Trophoblast cell (in vitro differentiated cells and primary cell): ENCODE measurements around the gene CFAP92.

Experiments
- DNase-seq, 2 donors: peaks; one replicate each; pipeline ENCODE4 v3.0.0-alpha.2; 2016
- H2AFZ ChIP-seq: 2 replicates; pipeline ENCODE4 v1.6.1; 2013; ENCODE audit warnings: low read length, moderate library complexity, mild to moderate bottlenecking; ENCODE audit not compliant: insufficient read depth, poor library complexity
- H2AK5ac ChIP-seq: 2 replicates; pipeline ENCODE4 v1.6.1; 2013; ENCODE audit warnings: mild to moderate bottlenecking, low read length
- H2BK120ac ChIP-seq: 2 replicates; pipeline ENCODE4 v1.6.1; 2013; ENCODE audit warnings: low read length, mild to moderate bottlenecking, moderate library complexity; ENCODE audit not compliant: insufficient read depth, poor library complexity
- H2BK12ac ChIP-seq: 2 replicates; pipeline ENCODE4 v1.6.1; 2013; ENCODE audit warnings: mild to moderate bottlenecking, low read length, moderate library complexity
- H2BK5ac ChIP-seq: 2 replicates; pipeline ENCODE4 v1.6.1; 2013; ENCODE audit warnings: low read length, low read depth, moderate library complexity, mild to moderate bottlenecking; ENCODE audit not compliant: poor library complexity
- H3K14ac ChIP-seq: 2 replicates; pipeline ENCODE4 v1.6.1; 2013; ENCODE audit warnings: mild to moderate bottlenecking, low read length
- H3K18ac ChIP-seq: 2 replicates; pipeline ENCODE4 v1.6.1; 2013; ENCODE audit warnings: mild to moderate bottlenecking, low read length
- H3K23ac ChIP-seq: 2 replicates; pipeline ENCODE4 v1.6.1; 2013; ENCODE audit warnings: low read length
- H3K27ac ChIP-seq: 2 replicates; pipeline ENCODE4 v1.5.1; 2013; ENCODE audit warnings: low read depth, mild to moderate bottlenecking, inconsistent platforms, low read length, moderate library complexity
- H3K27me3 ChIP-seq: 2 replicates; pipeline ENCODE4 v1.6.1; 2013; ENCODE audit warnings: inconsistent platforms, mild to moderate bottlenecking, low read length, moderate library complexity; ENCODE audit not compliant: insufficient read depth
- H3K36me3 ChIP-seq, 2 experiments: 1 replicate in 1 of 2; 2 replicates in 1 of 2; pipeline ENCODE4 v1.6.1; 2013; ENCODE audit warnings: low read length in 2 of 2, mild to moderate bottlenecking in 2 of 2, moderate library complexity in 1 of 2; ENCODE audit not compliant: insufficient read depth in 2 of 2, control insufficient read depth in 1 of 2
- H3K4ac ChIP-seq: 2 replicates; pipeline ENCODE4 v1.6.1; 2013; ENCODE audit warnings: low read depth, mild to moderate bottlenecking, low read length, moderate library complexity
- H3K4me1 ChIP-seq, 2 experiments: 1 replicate in 1 of 2; 2 replicates in 1 of 2; pipeline ENCODE4 v1.6.1; 2013; ENCODE audit warnings: low read length in 2 of 2, mild to moderate bottlenecking in 2 of 2, moderate library complexity in 1 of 2; ENCODE audit not compliant: insufficient read depth in 2 of 2, control insufficient read depth in 1 of 2
- H3K4me2 ChIP-seq: 2 replicates; pipeline ENCODE4 v1.6.1; 2013; ENCODE audit warnings: inconsistent platforms, mild to moderate bottlenecking, low read length, moderate library complexity
- H3K4me3 ChIP-seq: 2 replicates; pipeline ENCODE4 v1.5.1; 2013; ENCODE audit warnings: mild to moderate bottlenecking, low read depth, low read length, inconsistent platforms
- H3K79me1 ChIP-seq: one replicate; pipeline ENCODE4 v1.6.1; 2013; ENCODE audit warnings: low read length
- H3K79me2 ChIP-seq: 2 replicates; pipeline ENCODE4 v1.6.1; 2013; ENCODE audit warnings: low read length, mild to moderate bottlenecking; ENCODE audit not compliant: control insufficient read depth, insufficient read depth, poor library complexity
- H3K9ac ChIP-seq: 2 replicates; pipeline ENCODE4 v1.6.1; 2013; ENCODE audit warnings: mild to moderate bottlenecking, low read length
- H3K9me3 ChIP-seq: 2 replicates; pipeline ENCODE4 v1.6.1; 2013; ENCODE audit warnings: low read depth, mild to moderate bottlenecking, control low read depth, inconsistent platforms, low read length; ENCODE audit not compliant: insufficient read depth
- H4K12ac ChIP-seq: 2 replicates; pipeline ENCODE4 v1.6.1; 2013; ENCODE audit warnings: low read depth, mild to moderate bottlenecking, low read length, moderate library complexity
- H4K8ac ChIP-seq: 2 replicates; pipeline ENCODE4 v1.6.1; 2013; ENCODE audit warnings: low read depth, mild to moderate bottlenecking, low read length, moderate library complexity
- H4K91ac ChIP-seq: one replicate; pipeline ENCODE4 v1.6.1; 2013; ENCODE audit warnings: low read depth, mild to moderate bottlenecking, low read length, moderate library complexity
- WGBS: extraction: QIAGEN DNeasy Blood & Tissue Kit; methylation state at CpG from one replicate; pipeline ENCODE4 v1.1.7; 2013; ENCODE audit warnings: missing lambda C conversion rate; ENCODE audit not compliant: insufficient read length, insufficient coverage; ENCODE audit errors: extremely low coverage; 5-methylcytosine and 5-hydroxymethylcytosine counted together

CFAP92 gene

GRCh38 chr3:128994581-128995546, 988 bp upstream of the CFAP92 start:
- H2AFZ ChIP-seq: no peak overlapping the region

GRCh38 chr3:128994173-128994512, 267 bp upstream of the CFAP92 start:
- Histone ChIP-seq H3K14ac (no peak overlapping the region), H2BK120ac (no peak overlapping the region), H3K27ac (no peak overlapping the region), H2BK12ac (no peak overlapping the region), H3K18ac (no peak overlapping the region), H2AFZ (no peak overlapping the region), H3K79me2 (no peaks in the 10 kb centered on the region), H2AK5ac (no peak overlapping the region), H3K23ac (no peak overlapping the region), H3K4me2 (peak overlapping the region; percentile 60), H3K79me1 (no peaks in the 10 kb centered on the region), H4K91ac (no peak overlapping the region), H3K4me1 (peaks cover 7 to 8% of the 10 kb centered on the region in 2 experiments), H2BK5ac (no peak overlapping the region), H3K9me3 (peaks cover 1% of the 10 kb centered on the region), H4K8ac (no peak overlapping the region), H4K12ac (no peak overlapping the region), H3K4me3 (no peak overlapping the region), H3K36me3 (no peaks in the 10 kb centered on the region), H3K27me3 (peaks cover 2% of the 10 kb centered on the region), H3K4ac (no peak overlapping the region), H3K9ac (no peak overlapping the region)
- WGBS: no CpG with 5 or more reads among the region's 13 CpGs
- no peak for DNase-seq

More at GRCh38 chr3:128994581-128995546, 988 bp upstream of the CFAP92 start:
- no peak overlapping the region for H4K12ac ChIP-seq
- no peaks in the 10 kb centered on the region for H3K79me1 ChIP-seq
- H3K4me2 ChIP-seq: no peak overlapping the region
- peaks cover 7 to 8% of the 10 kb centered on the region in 2 experiments for H3K4me1 ChIP-seq
- H3K23ac ChIP-seq: no peak overlapping the region
- no peak overlapping the region for H2BK12ac ChIP-seq
- H3K18ac ChIP-seq: no peak overlapping the region
- H3K27me3 ChIP-seq: peaks cover 3% of the 10 kb centered on the region
- H3K27ac ChIP-seq: no peak overlapping the region
- no peak overlapping the region for H3K9ac ChIP-seq
- peaks cover 1% of the 10 kb centered on the region for H3K9me3 ChIP-seq
- H3K4me3 ChIP-seq: no peak overlapping the region
- H3K4ac ChIP-seq: no peak overlapping the region
- H2BK120ac ChIP-seq: no peak overlapping the region
- no peak for DNase-seq
- H2AK5ac ChIP-seq: no peak overlapping the region
- no peak overlapping the region for H4K91ac ChIP-seq
- H4K8ac ChIP-seq: no peak overlapping the region
- WGBS: no CpG with 5 or more reads among the region's 19 CpGs
- no peaks in the 10 kb centered on the region for H3K79me2 ChIP-seq
- no peak overlapping the region for H2BK5ac ChIP-seq
- H3K14ac ChIP-seq: no peak overlapping the region
- H3K36me3 ChIP-seq: no peaks in the 10 kb centered on the region

GRCh38 chr3:128992926-128993460, 883 bp downstream of the CFAP92 start:
- H3K9me3 ChIP-seq: peaks cover 1% of the 10 kb centered on the region
- H3K18ac ChIP-seq: no peak overlapping the region
- H4K91ac ChIP-seq: no peak overlapping the region
- WGBS: no CpG with 5 or more reads among the region's 20 CpGs
- H3K23ac ChIP-seq: no peak overlapping the region
- H2AFZ ChIP-seq: no peak overlapping the region
- no peak overlapping the region for H4K12ac ChIP-seq
- no peak overlapping the region for H3K4me3 ChIP-seq
- no peak for DNase-seq
- H3K14ac ChIP-seq: no peak overlapping the region
- H3K4ac ChIP-seq: no peak overlapping the region
- H3K9ac ChIP-seq: no peak overlapping the region
- peak overlapping the region; percentile 89 for H3K4me2 ChIP-seq
- no peak overlapping the region for H2AK5ac ChIP-seq
- H3K79me2 ChIP-seq: no peaks in the 10 kb centered on the region
- no peaks in the 10 kb centered on the region for H3K36me3 ChIP-seq
- H2BK120ac ChIP-seq: no peak overlapping the region
- H2BK5ac ChIP-seq: no peak overlapping the region
- H3K27me3 ChIP-seq: peaks cover 2% of the 10 kb centered on the region
- peaks cover 7 to 8% of the 10 kb centered on the region in 2 experiments for H3K4me1 ChIP-seq
- H3K27ac ChIP-seq: no peak overlapping the region
- H3K79me1 ChIP-seq: no peaks in the 10 kb centered on the region
- no peak overlapping the region for H2BK12ac ChIP-seq
- no peak overlapping the region for H4K8ac ChIP-seq

GRCh38 chr3:128991355-128991895, 2.5 kb downstream of the CFAP92 start:
- Histone ChIP-seq H4K12ac (no peak overlapping the region), H3K27ac (no peak overlapping the region), H3K4me3 (no peak overlapping the region), H2BK120ac (no peak overlapping the region), H3K18ac (no peak overlapping the region), H4K91ac (no peak overlapping the region), H3K4me2 (no peak overlapping the region), H2BK12ac (no peak overlapping the region), H3K14ac (no peak overlapping the region), H3K4me1 (peaks cover 7 to 8% of the 10 kb centered on the region in 2 experiments), H2AFZ (no peak overlapping the region), H3K79me2 (no peaks in the 10 kb centered on the region), H3K23ac (no peak overlapping the region), H3K27me3 (peaks cover 2% of the 10 kb centered on the region), H3K4ac (no peak overlapping the region), H3K9ac (no peak overlapping the region), H3K79me1 (no peaks in the 10 kb centered on the region), H4K8ac (no peak overlapping the region), H3K9me3 (peaks cover 1% of the 10 kb centered on the region), H3K36me3 (no peaks in the 10 kb centered on the region), H2AK5ac (no peak overlapping the region), H2BK5ac (no peak overlapping the region)
- DNase-seq: peak in 1 of 2 donors; percentile 16
- no CpG with 5 or more reads among the region's 18 CpGs for WGBS
